22Rv1 (cell line): ENCODE results near the gene ERGIC1.

Experiments used
- H3K27ac ChIP-seq: fragments of 450-650 bp; 2 replicates; pipeline ENCODE4 v1.5.1; 2017
- CTCF ChIP-seq: fragments of 450-650 bp; IDR thresholded peaks from 2 replicates; pipeline ENCODE4 v1.5.1; 2017; ENCODE audit warnings: mild to moderate bottlenecking
- ZFX ChIP-seq: fragments of 450-650 bp; IDR thresholded peaks from 2 replicates; pipeline ENCODE4 v1.6.1; 2017; ENCODE audit warnings: antibody characterized with exemption, borderline replicate concordance

ERGIC1 gene

GRCh38 chr5:172791286-172791685 is 42.8 kb upstream of the ERGIC1 start:
- no peak overlapping the region for H3K27ac ChIP-seq

GRCh38 chr5:172791726-172792445 is 42.2 kb upstream of the ERGIC1 start:
- H3K27ac ChIP-seq: no peak overlapping the region
- no peak for TF ChIP-seq CTCF
- TF ChIP-seq ZFX: no peak

More at GRCh38 chr5:172791286-172791685, 42.8 kb upstream of the ERGIC1 start:
- TF ChIP-seq ZFX: no peak
- no peak for TF ChIP-seq CTCF

- H3K27ac ChIP-seq: no peak overlapping the region
- TF ChIP-seq CTCF: no peak
- TF ChIP-seq ZFX: no peak
These were observed 41.1 kb upstream of the ERGIC1 start for GRCh38 chr5:172792701-172793570.

GRCh38 chr5:172793577-172794488 is 40.2 kb upstream of the ERGIC1 start:
- H3K27ac ChIP-seq: no peak overlapping the region

GRCh38 chr5:172795318-172795977 is 38.6 kb upstream of the ERGIC1 start:
- TF ChIP-seq ZFX (no peak), CTCF (no peak)
- no peak overlapping the region for H3K27ac ChIP-seq

More at GRCh38 chr5:172793577-172794488, 40.2 kb upstream of the ERGIC1 start:
- no peak for TF ChIP-seq ZFX
- TF ChIP-seq CTCF: no peak

- TF ChIP-seq CTCF (no peak), ZFX (no peak)
- no peak overlapping the region for H3K27ac ChIP-seq
These were observed 37.7 kb upstream of the ERGIC1 start for GRCh38 chr5:172796306-172796705.
